MV-4-11 (cell line): Measurements from ENCODE around the gene UPP2.

Source experiments
- DNase-seq: peaks from one replicate; lab custom pipeline; 2025; lab: John Stamatoyannopoulos, UW

UPP2 gene

GRCh38 chr2:158104903-158105302 is 3.2 kb downstream of the UPP2 start:
- DNase-seq = no peak

- no peak for DNase-seq
Measured at GRCh38 chr2:158112992-158113391, 11.3 kb downstream of the UPP2 start.

GRCh38 chr2:158113741-158114295 is 12.1 kb downstream of the UPP2 start:
- peak; percentile 84 for DNase-seq

GRCh38 chr2:158114516-158114915 is 12.8 kb downstream of the UPP2 start:
- peak; percentile 42 for DNase-seq

GRCh38 chr2:158115202-158115767 is 13.6 kb downstream of the UPP2 start:
- no peak for DNase-seq

GRCh38 chr2:158116936-158117335 is 15.3 kb downstream of the UPP2 start:
- DNase-seq = peak; percentile 40

GRCh38 chr2:158120102-158120501 is 18.4 kb downstream of the UPP2 start:
- no peak for DNase-seq

GRCh38 chr2:158120664-158121641 is 19.3 kb downstream of the UPP2 start:
- DNase-seq = no peak

- no peak for DNase-seq
Measured at GRCh38 chr2:158124896-158125295, 23.2 kb downstream of the UPP2 start.

- DNase-seq = no peak
Measured at GRCh38 chr2:158125756-158126498, 24.3 kb downstream of the UPP2 start.

- no peak for DNase-seq
Measured at GRCh38 chr2:158127380-158127804, 25.7 kb downstream of the UPP2 start.

GRCh38 chr2:158128168-158128973 is 26.7 kb downstream of the UPP2 start:
- DNase-seq = no peak

- no peak for DNase-seq
Measured at GRCh38 chr2:158129037-158129436, 27.4 kb downstream of the UPP2 start.

- no peak for DNase-seq
Measured at GRCh38 chr2:158130832-158131473, 29.3 kb downstream of the UPP2 start.

- DNase-seq = no peak
Measured at GRCh38 chr2:158131483-158131912, 29.8 kb downstream of the UPP2 start.

GRCh38 chr2:158131919-158132566 is 30.4 kb downstream of the UPP2 start:
- DNase-seq = no peak

GRCh38 chr2:158134055-158134454 is 32.4 kb downstream of the UPP2 start:
- no peak for DNase-seq

GRCh38 chr2:158134655-158135054 is 33.0 kb downstream of the UPP2 start:
- no peak for DNase-seq

- DNase-seq = no peak
Measured at GRCh38 chr2:158135096-158135495, 33.4 kb downstream of the UPP2 start.

- no peak for DNase-seq
Measured at GRCh38 chr2:158138255-158138654, 36.6 kb downstream of the UPP2 start.
